Mesendoderm (in vitro differentiated cells): ENCODE data around the gene LY9.

Source experiments
- DNase-seq: peaks from one replicate; pipeline ENCODE4 v3.0.0; 2013
- H2AK5ac ChIP-seq: 2 replicates; pipeline ENCODE4 v1.6.1; 2013; ENCODE audit warnings: low read length, inconsistent platforms
- H2BK120ac ChIP-seq: 2 replicates; pipeline ENCODE4 v1.6.1; 2013; ENCODE audit warnings: low read depth, mild to moderate bottlenecking, low read length, moderate library complexity, mixed read lengths
- H2BK15ac ChIP-seq: replicated peaks from 2 replicates; pipeline ENCODE4 v1.6.1; 2013; ENCODE audit warnings: low read depth, mild to moderate bottlenecking, moderate library complexity
- H2BK5ac ChIP-seq: 2 replicates; pipeline ENCODE4 v1.6.1; 2013; ENCODE audit warnings: low read length, inconsistent platforms
- H3K18ac ChIP-seq: 2 replicates; pipeline ENCODE4 v1.6.1; 2013; ENCODE audit warnings: mild to moderate bottlenecking, low read length, mixed read lengths
- H3K23ac ChIP-seq: one replicate; pipeline ENCODE4 v1.6.1; 2013; ENCODE audit warnings: low read length
- H3K27ac ChIP-seq: 2 replicates; pipeline ENCODE4 v1.5.1; 2013; ENCODE audit warnings: low read depth, mild to moderate bottlenecking, inconsistent platforms, low read length, moderate library complexity
- H3K27me3 ChIP-seq: 2 replicates; pipeline ENCODE4 v1.6.1; 2013; ENCODE audit warnings: low read length, control low read depth, mild to moderate bottlenecking, inconsistent platforms; ENCODE audit not compliant: insufficient read depth, poor library complexity
- H3K36me3 ChIP-seq: 2 replicates; pipeline ENCODE4 v1.6.1; 2013; ENCODE audit warnings: low read length, inconsistent platforms; ENCODE audit not compliant: control insufficient read depth, insufficient read depth
- H3K4ac ChIP-seq: one replicate; pipeline ENCODE4 v1.6.1; 2013; ENCODE audit warnings: low read depth, mild to moderate bottlenecking, low read length, moderate library complexity
- H3K4me1 ChIP-seq: 2 replicates; pipeline ENCODE4 v1.6.1; 2013; ENCODE audit warnings: low read depth, low read length, inconsistent platforms; ENCODE audit not compliant: control insufficient read depth
- H3K4me2 ChIP-seq: 2 replicates; pipeline ENCODE4 v1.6.1; 2013; ENCODE audit warnings: low read length
- H3K4me3 ChIP-seq: 2 replicates; pipeline ENCODE4 v1.5.1; 2013; ENCODE audit warnings: mild to moderate bottlenecking, low read length
- H3K56ac ChIP-seq: one replicate; pipeline ENCODE4 v1.6.1; 2013; ENCODE audit warnings: low read length
- H3K79me1 ChIP-seq: 2 replicates; pipeline ENCODE4 v1.6.1; 2013; ENCODE audit warnings: low read length, inconsistent platforms
- H3K79me2 ChIP-seq: 2 replicates; pipeline ENCODE4 v1.6.1; 2013; ENCODE audit warnings: mild to moderate bottlenecking, low read length; ENCODE audit not compliant: control insufficient read depth, insufficient read depth
- H3K9ac ChIP-seq: 2 replicates; pipeline ENCODE4 v1.6.1; 2013; ENCODE audit warnings: low read length, inconsistent platforms
- H4K5ac ChIP-seq: one replicate; pipeline ENCODE4 v1.6.1; 2013; ENCODE audit warnings: low read length
- H4K8ac ChIP-seq: one replicate; pipeline ENCODE4 v1.6.1; 2013; ENCODE audit warnings: low read depth, mild to moderate bottlenecking, control low read depth, low read length, moderate library complexity
- WGBS: extraction: QIAGEN DNeasy Blood & Tissue Kit; methylation state at CpG from one replicate; pipeline ENCODE4 v1.1.7; 2013; ENCODE audit warnings: low lambda C conversion rate, missing lambda C conversion rate; ENCODE audit not compliant: insufficient coverage; ENCODE audit errors: extremely low coverage; 5-methylcytosine and 5-hydroxymethylcytosine counted together

Gene LY9

DNA sequence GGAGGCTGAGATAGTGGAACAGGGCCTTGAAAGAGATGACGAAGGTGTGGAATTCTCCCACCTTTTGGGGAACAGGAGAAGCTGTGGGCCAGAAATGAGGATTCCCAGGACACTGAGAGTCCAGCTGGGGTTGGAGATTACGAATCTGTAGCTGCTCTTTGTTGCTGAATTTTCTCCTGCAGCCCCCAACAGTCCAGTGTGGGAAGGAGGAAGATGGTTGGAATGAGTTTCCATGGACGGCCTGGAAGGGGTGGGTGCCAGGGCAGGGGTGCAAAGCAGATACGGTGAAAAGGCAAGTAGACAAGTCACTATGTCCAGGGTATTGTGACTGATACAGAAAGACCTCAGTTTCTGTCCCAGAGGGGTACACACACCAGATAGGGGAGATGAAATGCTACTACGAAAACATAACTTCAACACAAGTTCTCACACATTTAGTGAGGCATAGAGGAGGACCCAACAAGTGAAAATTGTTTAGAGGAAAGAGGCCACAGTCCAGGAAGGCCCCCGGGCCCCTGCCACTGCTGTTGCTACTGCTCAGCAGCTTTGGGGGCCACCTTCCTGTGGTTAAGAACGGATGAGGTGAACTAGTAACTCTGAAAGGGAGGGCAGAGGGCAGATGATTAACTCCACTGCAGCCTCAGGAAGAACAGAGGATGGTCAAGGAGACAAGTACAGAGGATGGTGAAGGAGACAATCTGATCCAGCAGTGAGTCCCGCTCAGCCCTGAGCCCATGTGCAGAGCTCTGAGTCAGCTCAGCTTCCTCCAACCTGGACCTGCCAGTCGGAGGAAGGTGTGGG, 59.4 kb downstream of the LY9 start:
- Histone ChIP-seq H3K27ac (no peak overlapping the region), H2AK5ac (no peak overlapping the region), H3K56ac (no peak overlapping the region), H2BK5ac (no peak overlapping the region), H3K23ac (no peak overlapping the region), H4K5ac (no peak overlapping the region), H3K79me2 (no peaks in the 10 kb centered on the region), H3K4me1 (no peaks in the 10 kb centered on the region), H4K8ac (no peak overlapping the region), H2BK15ac (no peak overlapping the region), H3K79me1 (no peaks in the 10 kb centered on the region), H3K4ac (no peak overlapping the region), H3K27me3 (no peaks in the 10 kb centered on the region), H3K9ac (no peak overlapping the region), H3K4me3 (no peak overlapping the region), H3K36me3 (no peaks in the 10 kb centered on the region), H3K18ac (no peak overlapping the region), H2BK120ac (no peak overlapping the region), H3K4me2 (no peak overlapping the region)
- WGBS = no CpG with 5 or more reads among the region's 9 CpGs
- DNase-seq = no peak

DNA sequence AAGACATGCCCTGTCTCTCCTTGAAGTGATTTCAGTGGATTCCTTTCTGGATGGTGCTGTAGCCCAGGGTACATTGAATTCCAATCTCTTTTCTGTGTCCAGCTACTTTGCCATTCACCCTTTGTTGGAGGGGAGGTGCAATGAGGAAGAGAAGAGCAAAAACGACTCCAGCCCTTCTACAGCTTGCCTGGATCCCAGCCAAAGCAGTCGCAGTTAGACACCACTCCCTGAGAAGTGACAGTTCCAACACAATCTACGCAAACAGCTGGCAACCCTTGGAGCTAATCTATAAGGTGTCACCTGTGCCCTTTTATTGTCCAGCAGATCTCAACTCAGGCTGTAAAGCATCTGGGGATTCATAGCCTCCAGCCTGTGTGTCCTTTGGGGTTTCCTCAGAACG, 62.1 kb downstream of the LY9 start:
- Histone ChIP-seq H2BK15ac (no peak overlapping the region), H3K4me2 (no peak overlapping the region), H3K27me3 (no peaks in the 10 kb centered on the region), H3K23ac (no peak overlapping the region), H2BK120ac (no peak overlapping the region), H3K9ac (no peak overlapping the region), H3K79me1 (no peaks in the 10 kb centered on the region), H3K4me3 (no peak overlapping the region), H3K56ac (no peak overlapping the region), H4K5ac (no peak overlapping the region), H3K4ac (no peak overlapping the region), H3K4me1 (no peaks in the 10 kb centered on the region), H2BK5ac (no peak overlapping the region), H3K79me2 (no peaks in the 10 kb centered on the region), H4K8ac (no peak overlapping the region), H3K36me3 (no peaks in the 10 kb centered on the region), H3K27ac (no peak overlapping the region), H3K18ac (no peak overlapping the region), H2AK5ac (no peak overlapping the region)
- no peak for DNase-seq
- WGBS = no CpG with 5 or more reads among the region's 4 CpGs

DNA sequence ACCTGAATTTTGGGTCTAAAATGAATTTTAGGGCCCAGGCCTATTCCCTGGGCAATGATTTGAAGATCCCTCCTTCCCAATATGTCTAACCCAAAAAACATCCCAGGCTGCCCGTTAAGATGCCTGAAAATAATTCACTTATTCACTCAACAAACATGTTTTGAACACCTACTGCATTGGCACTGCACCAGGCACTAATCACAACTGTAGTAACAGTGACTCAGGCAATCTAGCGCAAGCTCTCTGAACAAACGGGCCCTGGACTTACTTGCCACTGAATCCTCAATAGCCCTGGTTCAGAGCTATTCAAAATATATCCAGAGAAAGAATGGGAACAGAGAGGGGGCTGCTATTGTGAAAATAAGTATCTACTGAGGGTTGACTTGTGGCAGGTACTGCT, 62.5 kb downstream of the LY9 start:
- no peaks in the 10 kb centered on the region for H3K79me2 ChIP-seq
- H3K27me3 ChIP-seq = no peaks in the 10 kb centered on the region
- no peak overlapping the region for H3K27ac ChIP-seq
- H2BK15ac ChIP-seq = no peak overlapping the region
- H4K8ac ChIP-seq = no peak overlapping the region
- WGBS = no CpG with 5 or more reads among the region's 3 CpGs
- H3K4ac ChIP-seq = no peak overlapping the region
- H3K4me2 ChIP-seq = no peak overlapping the region
- no peak overlapping the region for H3K18ac ChIP-seq
- no peak for DNase-seq
- no peak overlapping the region for H3K56ac ChIP-seq
- H3K4me3 ChIP-seq = no peak overlapping the region
- H3K36me3 ChIP-seq = no peaks in the 10 kb centered on the region
- H2AK5ac ChIP-seq = no peak overlapping the region
- no peaks in the 10 kb centered on the region for H3K4me1 ChIP-seq
- H3K9ac ChIP-seq = no peak overlapping the region
- H2BK5ac ChIP-seq = no peak overlapping the region
- H3K23ac ChIP-seq = no peak overlapping the region
- no peak overlapping the region for H4K5ac ChIP-seq
- H2BK120ac ChIP-seq = no peak overlapping the region
- H3K79me1 ChIP-seq = no peaks in the 10 kb centered on the region

DNA sequence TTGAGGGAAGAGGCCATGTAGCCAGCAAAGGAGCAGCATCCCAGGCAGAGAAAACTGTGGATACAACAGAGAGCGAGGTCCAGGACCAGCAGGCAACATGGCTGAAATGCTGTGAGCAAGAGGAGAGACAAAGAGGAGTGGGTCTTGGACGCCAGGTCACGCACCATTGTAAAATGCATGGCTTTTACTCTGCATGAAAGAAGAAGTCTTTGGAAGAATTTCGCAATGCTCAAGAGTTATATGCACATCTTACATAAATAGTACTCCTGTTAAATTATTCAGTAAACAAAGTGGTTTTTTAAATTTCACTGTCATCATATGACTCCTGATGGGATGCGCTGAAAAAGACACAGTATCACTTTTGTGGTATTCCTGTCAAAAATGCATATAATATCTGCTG, 63.2 kb downstream of the LY9 start:
- no peaks in the 10 kb centered on the region for H3K4me1 ChIP-seq
- H3K9ac ChIP-seq = no peak overlapping the region
- H3K23ac ChIP-seq = no peak overlapping the region
- WGBS = no CpG with 5 or more reads among the region's 5 CpGs
- H3K27me3 ChIP-seq = no peaks in the 10 kb centered on the region
- H3K79me2 ChIP-seq = no peaks in the 10 kb centered on the region
- H3K4me3 ChIP-seq = no peak overlapping the region
- no peak overlapping the region for H2AK5ac ChIP-seq
- H3K4me2 ChIP-seq = no peak overlapping the region
- no peak overlapping the region for H2BK15ac ChIP-seq
- no peak overlapping the region for H3K18ac ChIP-seq
- no peak overlapping the region for H2BK5ac ChIP-seq
- H3K36me3 ChIP-seq = no peaks in the 10 kb centered on the region
- no peak overlapping the region for H2BK120ac ChIP-seq
- no peaks in the 10 kb centered on the region for H3K79me1 ChIP-seq
- H3K27ac ChIP-seq = no peak overlapping the region
- no peak overlapping the region for H4K5ac ChIP-seq
- H4K8ac ChIP-seq = no peak overlapping the region
- no peak overlapping the region for H3K4ac ChIP-seq
- DNase-seq = no peak
- no peak overlapping the region for H3K56ac ChIP-seq

DNA sequence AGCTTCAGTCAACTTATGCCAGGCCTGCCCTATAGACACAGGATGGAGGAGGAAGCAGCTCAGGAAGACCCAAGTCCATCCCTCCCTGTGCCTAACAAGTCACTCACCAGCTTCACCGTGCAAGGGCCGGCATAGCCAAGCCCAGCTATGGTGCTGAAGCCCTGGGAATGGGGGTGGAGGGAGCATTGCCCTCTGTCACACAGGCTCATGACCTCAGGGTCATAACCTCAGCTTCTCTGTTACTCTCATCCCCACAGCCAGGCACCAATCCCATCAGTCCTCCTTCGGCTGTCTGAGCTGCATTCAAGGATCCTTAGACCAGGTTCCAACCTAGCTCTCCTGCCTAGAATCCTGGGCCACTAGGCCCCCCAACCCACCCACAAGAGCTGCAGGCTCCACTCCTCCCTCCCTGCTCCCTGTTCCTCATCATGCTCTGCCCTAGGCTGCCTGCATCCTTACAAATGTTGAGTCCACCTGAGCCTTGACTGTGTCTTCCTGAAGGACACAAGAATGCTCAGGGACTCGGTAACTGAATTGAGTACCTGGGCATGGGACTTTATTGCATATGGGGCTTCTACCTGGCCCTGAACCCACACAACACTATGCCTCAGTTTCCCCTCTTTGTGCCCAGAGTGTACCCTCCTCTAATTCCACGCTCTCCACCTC, 65.0 kb downstream of the LY9 start:
- H4K8ac ChIP-seq = no peak overlapping the region
- no CpG with 5 or more reads among the region's 5 CpGs for WGBS
- no peak overlapping the region for H3K9ac ChIP-seq
- no peak overlapping the region for H3K4ac ChIP-seq
- H2BK5ac ChIP-seq = no peak overlapping the region
- no peak overlapping the region for H4K5ac ChIP-seq
- no peaks in the 10 kb centered on the region for H3K79me2 ChIP-seq
- no peak overlapping the region for H3K23ac ChIP-seq
- no peak overlapping the region for H3K18ac ChIP-seq
- no peak overlapping the region for H2AK5ac ChIP-seq
- no peak for DNase-seq
- H3K4me1 ChIP-seq = no peaks in the 10 kb centered on the region
- no peaks in the 10 kb centered on the region for H3K27me3 ChIP-seq
- H3K4me3 ChIP-seq = no peak overlapping the region
- H2BK15ac ChIP-seq = no peak overlapping the region
- no peak overlapping the region for H3K4me2 ChIP-seq
- H3K36me3 ChIP-seq = no peaks in the 10 kb centered on the region
- no peaks in the 10 kb centered on the region for H3K79me1 ChIP-seq
- H3K27ac ChIP-seq = no peak overlapping the region
- H3K56ac ChIP-seq = no peak overlapping the region
- no peak overlapping the region for H2BK120ac ChIP-seq
